ENCODE results near the gene MAP3K7CL. TPM values are rescaled to one million over a fixed set of nuclear protein-coding genes. Genes with fewer than 3 reads are reported as not detected.

MAP3K7CL gene
- total and polyA plus RNA-seq, 4 donors = 1.4 to 3.5 (median 3.1) TPM

- Histone ChIP-seq H3K9me3 (ENCODE audit: control insufficient read depth in 4 of 4, low read length in 3 of 4) (no peaks in the 10 kb centered on the region), H3K27me3 (ENCODE audit: control insufficient read depth in 4 of 4, insufficient read depth in 4 of 4, low read length in 3 of 4) (no peaks in the 10 kb centered on the region), H3K9ac (ENCODE audit: low read depth in 1 of 2, low read length in 2 of 2) (peak overlapping the region in 1 of 2 donors; percentile 12), H3K4me1 (ENCODE audit: control insufficient read depth in 4 of 4, insufficient read depth in 4 of 4, low read length in 3 of 4) (peaks cover 10 to 47% (median 20%) of the 10 kb centered on the region in 4 donors), H3K4me3 (ENCODE audit: low read depth in 1 of 3, low read length in 3 of 3) (no peak overlapping the region), H3K27ac (ENCODE audit: low read depth in 1 of 2, low read length in 2 of 2) (peak overlapping the region; percentile 63 to 83), H3K36me3 (ENCODE audit: control insufficient read depth in 4 of 4, insufficient read depth in 3 of 4, low read depth in 1 of 4, low read length in 3 of 4) (no peaks in the 10 kb centered on the region)
- TF ChIP-seq GABPA (IDR thresholded peaks at IDR 0.05 in 1 of 2, conservative IDR thresholded peaks at IDR 0.05 in 1 of 2) (no peak), CTCF (IDR thresholded peaks at IDR 0.05; ENCODE audit: low read depth, low read length, missing input control) (no peak), HNF4A (conservative IDR thresholded peaks at IDR 0.05) (no peak), HNF4G (IDR thresholded peaks at IDR 0.05) (no peak), JUND (IDR thresholded peaks at IDR 0.05) (no peak), EGR1 (IDR thresholded peaks at IDR 0.05; ENCODE audit: low read depth in 2 of 2) (no peak), FOXA2 (IDR thresholded peaks at IDR 0.05) (no peak), REST (IDR thresholded peaks at IDR 0.05) (no peak), RAD21 (IDR thresholded peaks at IDR 0.05) (no peak), ATF3 (IDR thresholded peaks at IDR 0.05) (no peak)
- 81% methylated on average over 2 of the region's 2 CpGs for WGBS
- DNase-seq (ENCODE audit: low spot score) = no peak
Measured at GRCh38 chr21:29176471-29177120, 46.2 kb downstream of the MAP3K7CL start.

- Histone ChIP-seq H3K36me3 (ENCODE audit: control insufficient read depth in 4 of 4, insufficient read depth in 3 of 4, low read depth in 1 of 4, low read length in 3 of 4) (no peaks in the 10 kb centered on the region), H3K9me3 (ENCODE audit: control insufficient read depth in 4 of 4, low read length in 3 of 4) (no peaks in the 10 kb centered on the region), H3K4me3 (ENCODE audit: low read depth in 1 of 3, low read length in 3 of 3) (no peak overlapping the region), H3K9ac (ENCODE audit: low read depth in 1 of 2, low read length in 2 of 2) (no peak overlapping the region), H3K27me3 (ENCODE audit: control insufficient read depth in 4 of 4, insufficient read depth in 4 of 4, low read length in 3 of 4) (no peaks in the 10 kb centered on the region), H3K27ac (ENCODE audit: low read depth in 1 of 2, low read length in 2 of 2) (peak overlapping the region; percentile 37 to 75), H3K4me1 (ENCODE audit: control insufficient read depth in 4 of 4, insufficient read depth in 4 of 4, low read length in 3 of 4) (peaks cover 10 to 51% (median 19%) of the 10 kb centered on the region in 4 donors)
- no peak for TF ChIP-seq REST (IDR thresholded peaks at IDR 0.05)
- no peak for TF ChIP-seq EGR1 (IDR thresholded peaks at IDR 0.05; ENCODE audit: low read depth in 2 of 2)
- TF ChIP-seq SP1 (IDR thresholded peaks at IDR 0.05) = peak; percentile 18
- peak in 1 of 2 donors; percentile 19 for TF ChIP-seq HNF4A (conservative IDR thresholded peaks at IDR 0.05)
- TF ChIP-seq TAF1 (conservative IDR thresholded peaks at IDR 0.05) = no peak
- peak in 1 of 2 donors; percentile 6 for TF ChIP-seq RAD21 (IDR thresholded peaks at IDR 0.05)
- TF ChIP-seq FOXA1 (IDR thresholded peaks at IDR 0.05) = no peak
- 53% methylated on average over 1 of the region's 1 CpG for WGBS
- DNase-seq (ENCODE audit: low spot score) = no peak
Measured at GRCh38 chr21:29177800-29178199, 47.4 kb downstream of the MAP3K7CL start.
